HepG2 (cell line): ENCODE data around the gene YPEL4. TPM values are rescaled to one million over a fixed set of nuclear protein-coding genes. Genes with fewer than 3 reads are reported as not detected.
A peak's percentile ranks its signal among the peaks of the same experiment; 100 is the strongest.

Experiments used
- CAMTA2 ChIP-seq: sonication (generic); formaldehyde crosslinking; IDR thresholded peaks from 2 replicates; pipeline ENCODE4 v1.4.0; 2020; ENCODE audit warnings: mild to moderate bottlenecking, missing genetic modification reagents, borderline replicate concordance
- FOXA3 ChIP-seq: IDR thresholded peaks from 2 replicates; pipeline ENCODE4 v1.6.1; 2016; ENCODE audit warnings: missing genetic modification reagents, missing compliant biosample characterization
- GFI1 ChIP-seq: sonication (generic); formaldehyde crosslinking; IDR thresholded peaks from 2 replicates; pipeline ENCODE4 v1.5.0; 2020; ENCODE audit warnings: missing genetic modification reagents, mild to moderate bottlenecking, borderline replicate concordance
- KDM1A ChIP-seq: IDR thresholded peaks from 2 replicates; pipeline ENCODE4 v1.6.1; 2016; ENCODE audit warnings: missing compliant biosample characterization
- PHB2 ChIP-seq: fragments of 450-650 bp; IDR thresholded peaks from 2 replicates; pipeline ENCODE4 v1.6.1; 2018; ENCODE audit not compliant: partially characterized antibody
- REL ChIP-seq: sonication (generic); formaldehyde crosslinking; conservative IDR thresholded peaks from 2 replicates; pipeline ENCODE4 v1.8.0; 2022; ENCODE audit warnings: mild to moderate bottlenecking, missing genetic modification reagents, moderate library complexity
- U2AF1 ChIP-seq: fragments of 200-400 bp; formaldehyde crosslinking; optimal IDR thresholded peaks from 2 replicates; pipeline ENCODE3; 2017; ENCODE audit warnings: mild to moderate bottlenecking, low read depth, low read length
- ZC3H4 ChIP-seq: sonication (generic); formaldehyde crosslinking; IDR thresholded peaks from 2 replicates; pipeline ENCODE4 v1.4.0; 2020; ENCODE audit warnings: missing genetic modification reagents, borderline replicate concordance
- ZIK1 ChIP-seq: sonication (generic); formaldehyde crosslinking; IDR thresholded peaks from 2 replicates; pipeline ENCODE4 v1.5.0; 2020; ENCODE audit warnings: mild to moderate bottlenecking, low read depth, missing genetic modification reagents, borderline replicate concordance
- ZNF10 ChIP-seq: sonication (generic); formaldehyde crosslinking; IDR thresholded peaks from 2 replicates; pipeline ENCODE4 v1.4.0; 2020; ENCODE audit warnings: mild to moderate bottlenecking, low read depth, missing genetic modification reagents, borderline replicate concordance
- ZNF350 ChIP-seq: sonication (generic); formaldehyde crosslinking; IDR thresholded peaks from 2 replicates; pipeline ENCODE4 v1.4.0; 2020; ENCODE audit warnings: mild to moderate bottlenecking, low read depth, missing genetic modification reagents, borderline replicate concordance
- ZNF556 ChIP-seq: sonication (generic); formaldehyde crosslinking; IDR thresholded peaks from 2 replicates; pipeline ENCODE4 v1.4.0; 2020; ENCODE audit warnings: mild to moderate bottlenecking, missing genetic modification reagents, borderline replicate concordance
- ZNF672 ChIP-seq: sonication (generic); formaldehyde crosslinking; IDR thresholded peaks from 2 replicates; pipeline ENCODE4 v1.8.1; 2022; ENCODE audit warnings: missing genetic modification reagents
- ZNF678 ChIP-seq: sonication (generic); formaldehyde crosslinking; IDR thresholded peaks from 2 replicates; pipeline ENCODE4 v1.4.0; 2020; ENCODE audit warnings: mild to moderate bottlenecking, missing genetic modification reagents
- polyA plus RNA-seq, 8 experiments: library from polyadenylated mRNA; depleted of rRNA in 3 of 8; stranded (reverse) in 7 of 8; unstranded in 1 of 8; fragments of >200 nt; fragmentation: Illumina TruSeq in 4 of 8; extraction: Trizol in 4 of 8; gene quantifications; 2 replicates each; pipeline versions ENCODE4 v1.2.1 to v1.2.3, GENCODE V29; 2011 to 2016; ENCODE audit warnings: low read depth in 4 of 8, missing spikeins in 1 of 8, mixed read lengths in 1 of 8; ENCODE audit not compliant: insufficient read depth in 1 of 8
- total RNA-seq, 5 experiments: library from RNA; depleted of rRNA; stranded (reverse); fragments of >200 nt; fragmentation: Illumina TruSeq; extraction: Trizol; gene quantifications; 2 replicates each; pipeline ENCODE4 v1.2.3, GENCODE V29; 2016; ENCODE audit warnings: low read depth in 1 of 5
- TF ChIP-seq, protein P1 (sequence below): sonication (generic); formaldehyde crosslinking; IDR thresholded peaks from 2 replicates; pipeline ENCODE4 v1.4.0; 2020; ENCODE audit warnings: mild to moderate bottlenecking, missing genetic modification reagents
- TF ChIP-seq, protein P2 (sequence below): sonication (generic); formaldehyde crosslinking; IDR thresholded peaks from 2 replicates; pipeline ENCODE4 v1.4.0; 2020; ENCODE audit warnings: missing genetic modification reagents
- TF ChIP-seq, protein P3 (sequence below): sonication (generic); formaldehyde crosslinking; IDR thresholded peaks from 2 replicates; pipeline ENCODE4 v1.8.1; 2023; ENCODE audit warnings: missing genetic modification reagents, inconsistent platforms, borderline replicate concordance
- TF ChIP-seq, protein P4 (sequence below): sonication (generic); formaldehyde crosslinking; IDR thresholded peaks from 2 replicates; pipeline ENCODE4 v1.4.0; 2020; ENCODE audit warnings: mild to moderate bottlenecking, missing genetic modification reagents
- TF ChIP-seq, protein P5 (sequence below): sonication (generic); formaldehyde crosslinking; IDR thresholded peaks from 2 replicates; pipeline ENCODE4 v1.5.0; 2020; ENCODE audit warnings: mild to moderate bottlenecking, missing genetic modification reagents

YPEL4 gene
- total and polyA plus RNA-seq, 2 of the 13 experiments (the other 11 are each of a cell fraction or from before 2014, with no cell fraction given): 0.04 TPM; not detected in 1

DNA sequence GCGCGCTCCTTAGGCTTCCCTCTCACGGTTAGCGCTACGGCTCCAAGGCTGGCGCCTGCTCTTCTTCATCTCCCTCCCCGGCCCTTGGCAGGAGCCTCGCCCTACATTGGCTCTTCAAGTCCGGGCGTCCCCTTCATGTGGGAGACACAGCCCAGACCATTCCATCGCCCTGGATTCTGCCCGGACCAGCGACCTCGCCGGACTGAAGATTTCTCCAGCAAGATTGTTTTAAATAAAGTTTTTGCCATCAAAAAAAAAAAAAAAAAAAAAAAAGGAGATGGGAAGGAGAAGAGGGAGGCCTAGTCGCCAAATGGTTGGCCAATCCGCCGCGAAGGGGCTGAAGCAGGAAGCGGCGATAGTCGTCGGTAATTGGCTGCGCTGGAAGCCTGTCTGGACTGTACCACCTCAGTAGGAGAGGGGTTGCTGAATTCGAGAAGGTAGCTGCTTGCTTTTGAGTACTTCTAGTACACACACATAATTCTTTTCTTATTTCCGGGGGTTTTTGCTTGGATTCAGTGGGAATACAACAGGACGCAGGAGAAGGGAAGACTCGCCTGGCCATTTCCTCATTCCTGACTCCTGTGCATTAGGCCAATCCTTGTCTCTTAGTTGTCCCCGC, 17.5 kb upstream of the YPEL4 start (continued):
- TF ChIP-seq KDM1A (CRISPR knock-in tag) (no peak), ZNF678 (no peak), FOXA3 (no peak), PHB2 (no peak), GFI1 (0 out of 2 replicates have a peak, but pooled peaks have one; percentile 46), ZNF556 (CRISPR knock-in tag) (no peak), ZNF10 (no peak), ZIK1 (CRISPR knock-in tag) (no peak; the same call in 1 of the 2 replicates), ZC3H4 (CRISPR knock-in tag) (no peak), REL (CRISPR knock-in tag) (no peak), U2AF1 (no peak), CAMTA2 (CRISPR knock-in tag) (no peak), ZNF672 (no peak), ZNF350 (CRISPR knock-in tag) (peak; percentile 22; the same call in 1 of the 2 replicates)
- TF ChIP-seq, protein P1, sequence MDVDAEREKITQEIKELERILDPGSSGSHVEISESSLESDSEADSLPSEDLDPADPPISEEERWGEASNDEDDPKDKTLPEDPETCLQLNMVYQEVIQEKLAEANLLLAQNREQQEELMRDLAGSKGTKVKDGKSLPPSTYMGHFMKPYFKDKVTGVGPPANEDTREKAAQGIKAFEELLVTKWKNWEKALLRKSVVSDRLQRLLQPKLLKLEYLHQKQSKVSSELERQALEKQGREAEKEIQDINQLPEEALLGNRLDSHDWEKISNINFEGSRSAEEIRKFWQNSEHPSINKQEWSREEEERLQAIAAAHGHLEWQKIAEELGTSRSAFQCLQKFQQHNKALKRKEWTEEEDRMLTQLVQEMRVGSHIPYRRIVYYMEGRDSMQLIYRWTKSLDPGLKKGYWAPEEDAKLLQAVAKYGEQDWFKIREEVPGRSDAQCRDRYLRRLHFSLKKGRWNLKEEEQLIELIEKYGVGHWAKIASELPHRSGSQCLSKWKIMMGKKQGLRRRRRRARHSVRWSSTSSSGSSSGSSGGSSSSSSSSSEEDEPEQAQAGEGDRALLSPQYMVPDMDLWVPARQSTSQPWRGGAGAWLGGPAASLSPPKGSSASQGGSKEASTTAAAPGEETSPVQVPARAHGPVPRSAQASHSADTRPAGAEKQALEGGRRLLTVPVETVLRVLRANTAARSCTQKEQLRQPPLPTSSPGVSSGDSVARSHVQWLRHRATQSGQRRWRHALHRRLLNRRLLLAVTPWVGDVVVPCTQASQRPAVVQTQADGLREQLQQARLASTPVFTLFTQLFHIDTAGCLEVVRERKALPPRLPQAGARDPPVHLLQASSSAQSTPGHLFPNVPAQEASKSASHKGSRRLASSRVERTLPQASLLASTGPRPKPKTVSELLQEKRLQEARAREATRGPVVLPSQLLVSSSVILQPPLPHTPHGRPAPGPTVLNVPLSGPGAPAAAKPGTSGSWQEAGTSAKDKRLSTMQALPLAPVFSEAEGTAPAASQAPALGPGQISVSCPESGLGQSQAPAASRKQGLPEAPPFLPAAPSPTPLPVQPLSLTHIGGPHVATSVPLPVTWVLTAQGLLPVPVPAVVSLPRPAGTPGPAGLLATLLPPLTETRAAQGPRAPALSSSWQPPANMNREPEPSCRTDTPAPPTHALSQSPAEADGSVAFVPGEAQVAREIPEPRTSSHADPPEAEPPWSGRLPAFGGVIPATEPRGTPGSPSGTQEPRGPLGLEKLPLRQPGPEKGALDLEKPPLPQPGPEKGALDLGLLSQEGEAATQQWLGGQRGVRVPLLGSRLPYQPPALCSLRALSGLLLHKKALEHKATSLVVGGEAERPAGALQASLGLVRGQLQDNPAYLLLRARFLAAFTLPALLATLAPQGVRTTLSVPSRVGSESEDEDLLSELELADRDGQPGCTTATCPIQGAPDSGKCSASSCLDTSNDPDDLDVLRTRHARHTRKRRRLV: peak; percentile 21; the same call in 1 of the 2 replicates
- TF ChIP-seq, protein P2, sequence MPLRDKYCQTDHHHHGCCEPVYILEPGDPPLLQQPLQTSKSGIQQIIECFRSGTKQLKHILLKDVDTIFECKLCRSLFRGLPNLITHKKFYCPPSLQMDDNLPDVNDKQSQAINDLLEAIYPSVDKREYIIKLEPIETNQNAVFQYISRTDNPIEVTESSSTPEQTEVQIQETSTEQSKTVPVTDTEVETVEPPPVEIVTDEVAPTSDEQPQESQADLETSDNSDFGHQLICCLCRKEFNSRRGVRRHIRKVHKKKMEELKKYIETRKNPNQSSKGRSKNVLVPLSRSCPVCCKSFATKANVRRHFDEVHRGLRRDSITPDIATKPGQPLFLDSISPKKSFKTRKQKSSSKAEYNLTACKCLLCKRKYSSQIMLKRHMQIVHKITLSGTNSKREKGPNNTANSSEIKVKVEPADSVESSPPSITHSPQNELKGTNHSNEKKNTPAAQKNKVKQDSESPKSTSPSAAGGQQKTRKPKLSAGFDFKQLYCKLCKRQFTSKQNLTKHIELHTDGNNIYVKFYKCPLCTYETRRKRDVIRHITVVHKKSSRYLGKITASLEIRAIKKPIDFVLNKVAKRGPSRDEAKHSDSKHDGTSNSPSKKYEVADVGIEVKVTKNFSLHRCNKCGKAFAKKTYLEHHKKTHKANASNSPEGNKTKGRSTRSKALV: no peak
- TF ChIP-seq, protein P3, sequence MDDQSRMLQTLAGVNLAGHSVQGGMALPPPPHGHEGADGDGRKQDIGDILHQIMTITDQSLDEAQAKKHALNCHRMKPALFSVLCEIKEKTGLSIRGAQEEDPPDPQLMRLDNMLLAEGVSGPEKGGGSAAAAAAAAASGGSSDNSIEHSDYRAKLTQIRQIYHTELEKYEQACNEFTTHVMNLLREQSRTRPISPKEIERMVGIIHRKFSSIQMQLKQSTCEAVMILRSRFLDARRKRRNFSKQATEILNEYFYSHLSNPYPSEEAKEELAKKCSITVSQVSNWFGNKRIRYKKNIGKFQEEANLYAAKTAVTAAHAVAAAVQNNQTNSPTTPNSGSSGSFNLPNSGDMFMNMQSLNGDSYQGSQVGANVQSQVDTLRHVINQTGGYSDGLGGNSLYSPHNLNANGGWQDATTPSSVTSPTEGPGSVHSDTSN (CRISPR knock-in tag): no peak
- TF ChIP-seq, protein P4, sequence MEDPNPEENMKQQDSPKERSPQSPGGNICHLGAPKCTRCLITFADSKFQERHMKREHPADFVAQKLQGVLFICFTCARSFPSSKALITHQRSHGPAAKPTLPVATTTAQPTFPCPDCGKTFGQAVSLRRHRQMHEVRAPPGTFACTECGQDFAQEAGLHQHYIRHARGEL (CRISPR knock-in tag): no peak
- TF ChIP-seq, protein P5, sequence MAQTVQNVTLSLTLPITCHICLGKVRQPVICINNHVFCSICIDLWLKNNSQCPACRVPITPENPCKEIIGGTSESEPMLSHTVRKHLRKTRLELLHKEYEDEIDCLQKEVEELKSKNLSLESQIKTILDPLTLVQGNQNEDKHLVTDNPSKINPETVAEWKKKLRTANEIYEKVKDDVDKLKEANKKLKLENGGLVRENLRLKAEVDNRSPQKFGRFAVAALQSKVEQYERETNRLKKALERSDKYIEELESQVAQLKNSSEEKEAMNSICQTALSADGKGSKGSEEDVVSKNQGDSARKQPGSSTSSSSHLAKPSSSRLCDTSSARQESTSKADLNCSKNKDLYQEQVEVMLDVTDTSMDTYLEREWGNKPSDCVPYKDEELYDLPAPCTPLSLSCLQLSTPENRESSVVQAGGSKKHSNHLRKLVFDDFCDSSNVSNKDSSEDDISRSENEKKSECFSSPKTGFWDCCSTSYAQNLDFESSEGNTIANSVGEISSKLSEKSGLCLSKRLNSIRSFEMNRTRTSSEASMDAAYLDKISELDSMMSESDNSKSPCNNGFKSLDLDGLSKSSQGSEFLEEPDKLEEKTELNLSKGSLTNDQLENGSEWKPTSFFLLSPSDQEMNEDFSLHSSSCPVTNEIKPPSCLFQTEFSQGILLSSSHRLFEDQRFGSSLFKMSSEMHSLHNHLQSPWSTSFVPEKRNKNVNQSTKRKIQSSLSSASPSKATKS (CRISPR knock-in tag): no peak
